ENCODE results near the gene CLC. TPM values are rescaled to one million over a fixed set of nuclear protein-coding genes. Genes with fewer than 3 reads are reported as not detected.
"Not testable (repeated sequence)": the region's sequence is repeated elsewhere in the genome, so short reads cannot be mapped to it uniquely, and the experiment has no call there.

Gene CLC
- total RNA-seq, 1 donor from 2014 or later = 2.1 TPM

GRCh38 chr19:39710333-39710890 is 27.4 kb downstream of the CLC start:
- Mint-ChIP-seq H3K4me1 (peaks cover 23% of the 10 kb centered on the region), H3K27ac (no peak overlapping the region), H3K9me3 (peaks cover 28% of the 10 kb centered on the region), H3K27me3 (peaks cover 3% of the 10 kb centered on the region), H3K36me3 (ENCODE audit: low read depth) (peaks cover 8% of the 10 kb centered on the region), H3K4me3 (no peak overlapping the region)
- intact Hi-C loops (cut with micrococcal nuclease) = no loop called here
- DNase-seq = no peak

GRCh38 chr19:39709026-39709872 is 28.6 kb downstream of the CLC start:
- Mint-ChIP-seq H3K4me3 (no peak overlapping the region), H3K4me1 (peaks cover 34% of the 10 kb centered on the region), H3K9me3 (peaks cover 28% of the 10 kb centered on the region), H3K27me3 (no peaks in the 10 kb centered on the region), H3K27ac (no peak overlapping the region), H3K36me3 (ENCODE audit: low read depth) (peaks cover 8% of the 10 kb centered on the region)
- intact Hi-C loops (cut with micrococcal nuclease) = no loop called here
- no peak for DNase-seq

GRCh38 chr19:39708594-39708993 is 29.2 kb downstream of the CLC start:
- Mint-ChIP-seq H3K4me1 (peaks cover 37% of the 10 kb centered on the region), H3K27me3 (no peaks in the 10 kb centered on the region), H3K4me3 (no peak overlapping the region), H3K9me3 (peaks cover 28% of the 10 kb centered on the region), H3K27ac (no peak overlapping the region), H3K36me3 (ENCODE audit: low read depth) (peaks cover 8% of the 10 kb centered on the region)
- no peak for DNase-seq
- intact Hi-C loops (cut with micrococcal nuclease) = no loop called here

DNA sequence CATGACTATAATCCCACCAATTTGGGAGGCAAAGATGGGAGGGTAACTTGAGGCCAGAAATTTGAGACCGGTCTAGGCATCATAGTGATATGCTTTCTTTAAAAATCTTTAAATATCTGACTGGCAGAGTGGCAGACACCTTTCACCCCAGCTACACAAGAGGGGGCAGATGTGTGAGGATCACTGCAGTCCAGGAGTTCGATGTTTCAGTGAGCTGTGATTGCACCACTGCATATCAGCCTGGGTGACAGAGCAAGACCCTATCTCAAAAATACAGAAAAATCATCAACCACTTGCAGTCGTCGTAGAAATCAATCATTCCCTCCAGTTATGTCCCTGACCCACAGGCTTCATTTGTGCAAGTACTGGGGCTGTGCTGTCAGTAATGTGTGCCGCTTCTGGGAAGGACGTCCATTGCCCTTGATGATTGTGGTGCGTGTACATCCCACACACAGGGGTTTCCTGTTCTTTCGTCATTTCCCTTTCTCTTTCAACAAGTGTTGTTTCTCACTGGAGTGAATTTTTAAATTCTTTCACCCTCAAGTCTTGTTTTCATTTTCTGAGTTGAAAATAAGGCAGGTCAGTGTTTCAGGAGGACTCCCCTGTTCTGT is 32.1 kb downstream of the CLC start:
- intact Hi-C loops (cut with micrococcal nuclease) = no loop called here
- peak; percentile 74 for DNase-seq
- Mint-ChIP-seq H3K9me3 (peaks cover 23% of the 10 kb centered on the region), H3K36me3 (ENCODE audit: low read depth) (peaks cover 8% of the 10 kb centered on the region), H3K27me3 (no peaks in the 10 kb centered on the region), H3K4me3 (peak overlapping the region; percentile 29), H3K27ac (peak overlapping the region; percentile 83), H3K4me1 (peaks cover 32% of the 10 kb centered on the region)

GRCh38 chr19:39704181-39705044 is 33.4 kb downstream of the CLC start, which contains the start of gene LGALS14:
LGALS14 (plus strand) TSS chr19:39704481; CDS start chr19:39704529, 48 bp downstream.
- Mint-ChIP-seq H3K36me3 (ENCODE audit: low read depth) (peaks cover 8% of the 10 kb centered on the region), H3K9me3 (peaks cover 15% of the 10 kb centered on the region), H3K4me1 (peaks cover 24% of the 10 kb centered on the region), H3K27me3 (no peaks in the 10 kb centered on the region), H3K27ac (peak within 1 kb of the TSS; percentile 87), H3K4me3 (peak within 1 kb of the TSS; percentile 26)
- DNase-seq = no peak
- intact Hi-C loops (cut with micrococcal nuclease) = loop anchor here (1.0 kb wide), 1 partner anchor 25 kb away; no protein-coding TSS in a partner anchor

GRCh38 chr19:39701291-39701690 is 36.5 kb downstream of the CLC start:
- Mint-ChIP-seq H3K36me3 (ENCODE audit: low read depth) (peaks cover 3% of the 10 kb centered on the region), H3K9me3 (peaks cover 3% of the 10 kb centered on the region), H3K27ac (no peak overlapping the region), H3K4me1 (peaks cover 19% of the 10 kb centered on the region), H3K4me3 (no peak overlapping the region), H3K27me3 (peaks cover 3% of the 10 kb centered on the region)
- intact Hi-C loops (cut with micrococcal nuclease) = no loop called here
- no peak for DNase-seq

- no peak overlapping the region for H3K4me3 Mint-ChIP-seq
- intact Hi-C loops (cut with micrococcal nuclease) = no loop called here
These were observed 39.3 kb downstream of the CLC start for GRCh38 chr19:39698535-39698934.

GRCh38 chr19:39696387-39696786 is 41.4 kb downstream of the CLC start:
- Mint-ChIP-seq H3K4me1 (peaks cover 9% of the 10 kb centered on the region), H3K9me3 (no peaks in the 10 kb centered on the region), H3K27me3 (peaks cover 11% of the 10 kb centered on the region), H3K36me3 (ENCODE audit: low read depth) (no peaks in the 10 kb centered on the region), H3K27ac (no peak overlapping the region), H3K4me3 (no peak overlapping the region)
- intact Hi-C loops (cut with micrococcal nuclease) = no loop called here
- no peak for DNase-seq

More at GRCh38 chr19:39698535-39698934, 39.3 kb downstream of the CLC start:
- Mint-ChIP-seq H3K36me3 (ENCODE audit: low read depth) (no peaks in the 10 kb centered on the region), H3K27me3 (peaks cover 7% of the 10 kb centered on the region), H3K4me1 (no peaks in the 10 kb centered on the region), H3K9me3 (no peaks in the 10 kb centered on the region), H3K27ac (no peak overlapping the region)
- no peak for DNase-seq

- Mint-ChIP-seq H3K27me3 (peaks cover 14% of the 10 kb centered on the region), H3K4me1 (peaks cover 9% of the 10 kb centered on the region), H3K36me3 (ENCODE audit: low read depth) (no peaks in the 10 kb centered on the region), H3K9me3 (no peaks in the 10 kb centered on the region), H3K4me3 (no peak overlapping the region), H3K27ac (no peak overlapping the region)
- intact Hi-C loops (cut with micrococcal nuclease) = no loop called here
- DNase-seq = no peak
These were observed 42.1 kb downstream of the CLC start for GRCh38 chr19:39695759-39696158.

- DNase-seq = no peak
- Mint-ChIP-seq H3K36me3 (ENCODE audit: low read depth) (no peaks in the 10 kb centered on the region), H3K27me3 (peaks cover 18% of the 10 kb centered on the region), H3K4me3 (no peak overlapping the region), H3K9me3 (peaks cover 9% of the 10 kb centered on the region), H3K27ac (no peak overlapping the region), H3K4me1 (peaks cover 9% of the 10 kb centered on the region)
- intact Hi-C loops (cut with micrococcal nuclease) = no loop called here
These were observed 45.0 kb downstream of the CLC start for GRCh38 chr19:39692822-39693221.

GRCh38 chr19:39692166-39692565 is 45.7 kb downstream of the CLC start:
- H3K4me3 Mint-ChIP-seq = no peak overlapping the region
- peaks cover 18% of the 10 kb centered on the region for H3K27me3 Mint-ChIP-seq
- H3K27ac Mint-ChIP-seq = no peak overlapping the region
- peaks cover 9% of the 10 kb centered on the region for H3K9me3 Mint-ChIP-seq
- no peak for DNase-seq
- intact Hi-C loops (cut with micrococcal nuclease) = no loop called here
- peaks cover 9% of the 10 kb centered on the region for H3K4me1 Mint-ChIP-seq
- no peaks in the 10 kb centered on the region for H3K36me3 Mint-ChIP-seq (ENCODE audit: low read depth)

- H3K4me3 Mint-ChIP-seq; DNase-seq; H3K36me3 Mint-ChIP-seq (ENCODE audit: low read depth); H3K27ac Mint-ChIP-seq; H3K9me3 Mint-ChIP-seq; intact Hi-C loops (cut with micrococcal nuclease): not testable (repeated sequence)
- H3K27me3 Mint-ChIP-seq = peaks cover 11% of the 10 kb centered on the region
- H3K4me1 Mint-ChIP-seq = peaks cover 15% of the 10 kb centered on the region
These were observed 49.2 kb downstream of the CLC start for GRCh38 chr19:39688637-39689036.

GRCh38 chr19:39686739-39687138 is 51.1 kb downstream of the CLC start:
- peaks cover 3% of the 10 kb centered on the region for H3K36me3 Mint-ChIP-seq (ENCODE audit: low read depth)
- no peak overlapping the region for H3K27ac Mint-ChIP-seq
- peaks cover 6% of the 10 kb centered on the region for H3K27me3 Mint-ChIP-seq
- no peak for DNase-seq
- intact Hi-C loops (cut with micrococcal nuclease) = no loop called here
- no peak overlapping the region for H3K4me3 Mint-ChIP-seq
- H3K9me3 Mint-ChIP-seq = peaks cover 9% of the 10 kb centered on the region
- peaks cover 6% of the 10 kb centered on the region for H3K4me1 Mint-ChIP-seq

Data from activated CD4-positive, alpha-beta T cell treated with anti-CD3 and anti-CD28 coated beads, Interleukin-2, amount 10 ng/mL, durations not matched to agents 24 days and 14 days (primary cell).